BE2C (cell line): ENCODE measurements around the gene WWOX.

Experiments
- DNase-seq: peaks from one replicate; pipeline ENCODE4 v3.0.0-alpha.2; 2020
- H3K27me3 ChIP-seq: fragments of 250-450 bp; sonication (Bioruptor Pico); 2 replicates; pipeline ENCODE4 v1.5.1; 2020; ENCODE audit warnings: mild to moderate bottlenecking
- H3K36me3 ChIP-seq: fragments of 250-450 bp; sonication (Bioruptor Pico); 2 replicates; pipeline ENCODE4 v1.5.1; 2020; ENCODE audit warnings: mild to moderate bottlenecking
- H3K4me1 ChIP-seq: fragments of 250-450 bp; sonication (Bioruptor Pico); 2 replicates; pipeline ENCODE4 v1.5.1; 2020
- H3K4me3 ChIP-seq: 2 replicates; pipeline ENCODE4 v1.5.1; 2011; ENCODE audit warnings: low read depth, low read length
- H3K9me3 ChIP-seq: fragments of 250-450 bp; sonication (Bioruptor Pico); 2 replicates; pipeline ENCODE4 v1.5.1; 2020
- CTCF ChIP-seq: IDR thresholded peaks from 2 replicates; pipeline ENCODE4 v1.5.1; 2012; ENCODE audit warnings: mild to moderate bottlenecking, low read depth, low read length

WWOX gene

GRCh38 chr16:78538292-78538691 is 438.8 kb downstream of the WWOX start:
- Histone ChIP-seq H3K4me1 (no peaks in the 10 kb centered on the region), H3K9me3 (no peaks in the 10 kb centered on the region), H3K36me3 (no peaks in the 10 kb centered on the region), H3K27me3 (no peaks in the 10 kb centered on the region), H3K4me3 (no peak overlapping the region)
- TF ChIP-seq CTCF, result no peak
- no peak for DNase-seq

GRCh38 chr16:78538919-78539318 is 439.5 kb downstream of the WWOX start:
- H3K27me3 ChIP-seq, result no peaks in the 10 kb centered on the region
- TF ChIP-seq CTCF, result no peak
- no peaks in the 10 kb centered on the region for H3K9me3 ChIP-seq
- no peak for DNase-seq
- H3K36me3 ChIP-seq, result no peaks in the 10 kb centered on the region
- no peak overlapping the region for H3K4me3 ChIP-seq
- no peaks in the 10 kb centered on the region for H3K4me1 ChIP-seq

GRCh38 chr16:78542419-78542818 is 443.0 kb downstream of the WWOX start:
- no peak for DNase-seq
- no peak for TF ChIP-seq CTCF
- Histone ChIP-seq H3K4me3 (no peak overlapping the region), H3K9me3 (no peaks in the 10 kb centered on the region), H3K36me3 (no peaks in the 10 kb centered on the region), H3K4me1 (no peaks in the 10 kb centered on the region), H3K27me3 (no peaks in the 10 kb centered on the region)

- Histone ChIP-seq H3K36me3 (no peaks in the 10 kb centered on the region), H3K9me3 (no peaks in the 10 kb centered on the region), H3K27me3 (no peaks in the 10 kb centered on the region), H3K4me1 (no peaks in the 10 kb centered on the region), H3K4me3 (no peak overlapping the region)
- no peak for DNase-seq
- TF ChIP-seq CTCF, result no peak
Observed at GRCh38 chr16:78543023-78543422, 443.6 kb downstream of the WWOX start.

GRCh38 chr16:78549366-78549765 is 449.9 kb downstream of the WWOX start:
- Histone ChIP-seq H3K9me3 (no peaks in the 10 kb centered on the region), H3K36me3 (no peaks in the 10 kb centered on the region), H3K4me1 (no peaks in the 10 kb centered on the region), H3K4me3 (no peak overlapping the region), H3K27me3 (no peaks in the 10 kb centered on the region)
- no peak for TF ChIP-seq CTCF
- no peak for DNase-seq

GRCh38 chr16:78551487-78552085 is 452.1 kb downstream of the WWOX start:
- no peaks in the 10 kb centered on the region for H3K27me3 ChIP-seq
- TF ChIP-seq CTCF, result no peak
- no peaks in the 10 kb centered on the region for H3K36me3 ChIP-seq
- no peak for DNase-seq
- H3K4me3 ChIP-seq, result no peak overlapping the region
- no peaks in the 10 kb centered on the region for H3K4me1 ChIP-seq
- H3K9me3 ChIP-seq, result no peaks in the 10 kb centered on the region
